HG02840 (cell line): ENCODE results near the gene IL18.
"Not testable (repeated sequence)": the region's sequence is repeated elsewhere in the genome, so short reads cannot be mapped to it uniquely, and the experiment has no call there.

Source experiments
- ATAC-seq: cut with Tn5 transposase; IDR thresholded peaks from one replicate; pipeline ENCODE4 v1.9.1; 2021; ENCODE audit warnings: mild to moderate bottlenecking, moderate library complexity, moderate number of reproducible peaks; ENCODE audit not compliant: unreplicated experiment, low FRiP score

Gene IL18

DNA sequence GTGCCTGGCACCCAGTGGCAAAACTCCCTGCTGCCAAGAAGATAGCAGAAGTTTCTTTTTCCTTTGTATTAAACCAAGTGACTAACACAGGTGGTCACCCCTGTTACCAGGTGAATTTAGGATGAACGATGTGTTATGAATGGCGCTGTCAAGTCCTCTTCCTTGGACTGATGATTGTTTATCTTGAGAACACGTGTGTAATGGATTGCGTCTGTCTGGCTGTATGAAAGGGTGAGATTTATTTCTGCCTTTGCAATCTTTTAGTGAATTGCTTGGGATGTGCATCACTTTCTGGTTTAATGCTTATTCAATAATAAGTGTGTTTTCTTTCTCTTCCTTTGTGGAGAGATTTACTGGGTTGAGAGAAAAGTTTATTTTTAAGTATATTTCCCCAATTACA is 40.8 kb downstream of the IL18 start:
- no peak for ATAC-seq

DNA sequence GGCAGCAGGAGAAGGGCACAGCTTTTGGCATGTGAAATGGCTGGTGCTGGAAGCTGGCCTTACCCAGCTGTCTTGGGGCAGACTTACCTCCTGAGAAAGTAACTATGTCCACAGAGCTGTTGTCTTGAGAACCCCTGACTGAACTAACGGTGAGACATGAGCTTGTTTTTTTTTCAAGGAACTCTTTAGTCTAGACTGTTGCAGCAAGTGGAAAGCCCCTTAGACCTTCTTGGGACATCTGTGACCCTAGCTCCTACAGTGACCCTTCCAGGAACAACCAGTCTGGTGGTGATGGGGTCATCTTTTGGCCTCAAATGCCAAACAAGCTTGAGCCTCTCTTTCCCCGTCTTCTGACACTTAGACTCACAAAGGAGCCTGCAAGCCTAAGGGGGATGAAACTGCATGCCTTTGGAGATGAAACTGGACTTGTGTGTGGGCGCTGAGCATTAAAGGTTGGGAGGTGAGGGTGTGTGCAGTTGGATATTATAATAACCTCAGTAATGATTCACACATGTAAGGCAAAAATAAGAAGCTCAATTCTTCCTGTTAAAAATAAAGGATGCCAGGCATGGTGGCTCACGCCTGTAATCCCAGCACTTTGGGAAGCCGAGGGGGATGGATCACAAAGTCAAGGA is 41.8 kb downstream of the IL18 start:
- ATAC-seq, result no peak

DNA sequence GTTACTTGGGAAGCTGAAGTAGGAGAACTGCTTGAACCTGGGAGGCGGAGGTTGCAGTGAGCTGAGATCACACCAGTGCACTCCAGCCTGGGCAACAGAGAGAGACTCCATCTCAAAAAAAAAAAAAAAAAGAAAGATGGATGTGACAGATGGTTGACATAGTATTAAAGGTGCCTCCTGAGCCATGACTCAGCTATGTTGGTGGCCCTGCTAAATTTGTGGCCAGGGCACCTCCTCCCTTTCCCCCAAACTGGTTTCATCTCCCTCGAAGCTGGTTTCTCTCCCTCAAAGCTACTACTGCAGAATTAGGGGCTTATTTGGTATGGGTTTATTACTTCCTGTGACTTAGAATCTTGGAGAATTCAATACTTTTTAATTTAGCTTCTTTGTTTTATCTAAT is 45.7 kb downstream of the IL18 start:
- no peak for ATAC-seq

DNA sequence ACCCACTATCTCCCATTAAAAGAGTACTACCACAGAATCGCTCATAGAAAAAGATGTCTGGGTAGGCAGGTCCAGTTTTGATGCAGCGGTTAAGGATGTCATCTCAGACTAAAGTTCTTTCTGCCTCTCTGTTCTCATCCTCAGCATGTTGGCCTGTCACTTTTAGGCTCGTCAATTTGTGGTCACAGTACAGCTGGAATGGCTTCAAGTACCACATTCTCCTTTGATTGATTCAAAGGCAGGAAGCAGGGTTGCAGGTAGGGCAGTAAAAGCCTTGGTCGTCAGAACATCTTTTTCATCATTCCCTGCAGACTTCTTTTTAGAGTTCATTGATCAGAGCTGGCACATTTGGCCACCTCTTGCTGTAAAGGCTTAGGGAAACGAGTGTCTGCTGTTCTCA is 48.5 kb downstream of the IL18 start:
- no peak for ATAC-seq

DNA sequence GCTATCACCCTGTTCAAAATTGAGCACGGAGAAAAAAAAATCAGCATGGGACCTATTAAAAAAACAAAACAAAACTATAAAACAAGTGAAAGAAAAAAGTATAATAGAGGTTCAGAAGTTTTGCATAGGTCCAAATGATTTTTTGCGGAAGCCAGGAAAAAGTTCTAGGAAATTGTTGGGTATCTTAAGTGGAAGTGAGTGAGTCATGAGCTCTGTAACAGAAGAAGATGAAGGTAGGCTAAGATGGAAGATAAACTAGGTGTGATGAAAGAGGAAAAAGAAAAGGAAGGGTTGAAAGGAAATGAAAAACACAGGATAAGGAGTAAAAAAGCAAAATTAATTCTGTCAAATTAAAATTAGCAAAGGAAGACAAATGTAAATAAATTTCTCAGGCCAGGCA is 49.4 kb downstream of the IL18 start:
- ATAC-seq, result no peak

DNA sequence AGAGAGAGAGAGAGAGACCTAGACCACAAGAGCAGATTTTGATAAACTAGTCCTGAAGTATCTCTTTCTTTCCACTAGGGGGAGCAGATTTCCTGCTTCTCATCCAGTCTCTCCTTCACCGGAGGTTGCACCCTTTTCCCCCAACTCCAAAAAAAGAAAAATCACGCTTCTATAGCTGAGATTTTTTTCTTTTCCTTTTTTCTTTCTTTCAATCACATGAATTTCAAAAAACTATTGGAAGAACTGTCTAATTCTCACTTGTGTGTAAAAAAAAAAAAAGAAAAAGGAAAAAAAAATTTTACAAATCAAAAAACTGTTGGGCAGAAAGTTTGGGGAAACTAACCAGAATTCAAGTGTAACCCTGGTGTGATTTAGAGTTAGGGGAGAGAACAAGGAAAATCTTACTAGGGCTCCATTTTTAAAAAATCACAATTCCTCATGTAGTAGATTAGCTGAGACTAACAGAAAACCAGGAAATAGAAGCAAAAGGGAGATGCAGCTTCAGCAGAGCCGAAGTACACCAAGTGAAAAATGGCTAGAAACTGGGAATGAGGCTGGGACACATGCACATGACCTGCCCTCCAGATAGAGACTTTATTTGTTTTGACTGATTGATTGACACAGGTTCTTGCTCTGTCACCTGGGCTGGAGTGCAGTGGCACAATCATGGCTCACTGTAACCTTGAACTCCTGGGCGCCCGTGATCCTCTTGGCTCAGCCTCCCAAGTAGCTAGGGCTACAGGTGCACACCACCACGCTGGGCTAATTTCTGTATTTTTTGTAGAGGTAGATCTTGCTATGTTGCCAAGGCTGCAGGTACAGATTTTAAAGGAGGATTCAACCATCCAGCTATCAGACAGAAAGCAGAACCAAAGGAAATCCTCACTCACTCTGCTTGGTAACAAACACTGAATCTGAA is 50.1 kb downstream of the IL18 start:
- ATAC-seq, result no peak

DNA sequence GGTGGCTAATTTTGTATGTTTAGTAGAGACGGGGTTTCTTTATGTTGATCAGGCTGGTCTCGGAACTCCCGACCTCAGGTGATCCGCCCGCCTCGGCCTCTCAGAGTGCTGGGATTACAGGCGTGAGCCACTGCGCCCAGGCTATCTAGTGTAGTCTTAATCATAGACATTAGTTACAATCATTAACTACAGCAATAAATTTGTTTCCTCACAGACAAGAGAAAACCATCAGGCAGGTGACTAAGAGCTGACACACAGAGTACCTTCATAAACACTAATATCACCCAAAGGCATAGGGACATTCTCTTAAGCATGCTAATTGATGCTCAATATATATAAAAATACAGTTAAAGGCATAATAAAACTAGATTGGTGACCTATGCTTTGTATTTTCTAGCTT is 57.8 kb downstream of the IL18 start:
- no peak for ATAC-seq

DNA sequence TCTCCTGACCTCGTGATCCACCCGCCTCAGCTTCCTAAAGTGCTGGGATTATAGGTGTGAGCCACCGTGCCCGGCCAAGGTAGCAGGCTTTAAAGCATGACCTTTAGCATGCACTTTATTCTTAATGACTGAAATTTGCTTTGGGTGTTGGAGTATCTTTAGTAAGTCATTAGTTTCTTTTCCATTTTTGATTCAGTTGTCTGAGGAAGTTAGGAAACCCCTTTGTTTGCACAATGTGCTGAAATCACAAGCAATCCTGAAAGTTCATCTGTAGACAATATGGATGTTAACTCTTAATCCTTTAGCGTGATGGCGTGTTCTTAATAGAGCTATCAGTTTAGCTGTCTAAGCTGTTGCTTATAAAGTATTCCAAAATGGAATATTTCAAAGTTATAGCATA is 60.4 kb downstream of the IL18 start:
- no peak for ATAC-seq

DNA sequence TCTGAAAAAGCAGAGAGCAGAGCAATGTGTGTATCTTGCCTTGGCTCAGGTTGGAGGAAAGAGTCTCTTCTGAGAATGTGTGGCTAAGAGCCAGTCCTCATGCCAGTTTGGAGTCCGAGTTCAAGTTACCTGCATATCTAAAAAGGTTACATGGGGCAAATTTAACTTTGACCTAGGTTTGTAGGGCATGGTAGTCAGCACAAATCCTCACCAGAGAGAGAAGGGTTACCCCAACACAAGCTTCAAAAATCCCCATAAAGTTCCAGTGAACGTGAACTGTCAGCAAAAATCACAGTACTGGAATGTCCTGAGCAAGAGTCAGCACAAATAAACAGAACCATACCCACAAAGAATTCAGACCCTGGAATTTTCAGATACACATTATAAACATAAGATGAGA is 63.4 kb downstream of the IL18 start:
- no peak for ATAC-seq

DNA sequence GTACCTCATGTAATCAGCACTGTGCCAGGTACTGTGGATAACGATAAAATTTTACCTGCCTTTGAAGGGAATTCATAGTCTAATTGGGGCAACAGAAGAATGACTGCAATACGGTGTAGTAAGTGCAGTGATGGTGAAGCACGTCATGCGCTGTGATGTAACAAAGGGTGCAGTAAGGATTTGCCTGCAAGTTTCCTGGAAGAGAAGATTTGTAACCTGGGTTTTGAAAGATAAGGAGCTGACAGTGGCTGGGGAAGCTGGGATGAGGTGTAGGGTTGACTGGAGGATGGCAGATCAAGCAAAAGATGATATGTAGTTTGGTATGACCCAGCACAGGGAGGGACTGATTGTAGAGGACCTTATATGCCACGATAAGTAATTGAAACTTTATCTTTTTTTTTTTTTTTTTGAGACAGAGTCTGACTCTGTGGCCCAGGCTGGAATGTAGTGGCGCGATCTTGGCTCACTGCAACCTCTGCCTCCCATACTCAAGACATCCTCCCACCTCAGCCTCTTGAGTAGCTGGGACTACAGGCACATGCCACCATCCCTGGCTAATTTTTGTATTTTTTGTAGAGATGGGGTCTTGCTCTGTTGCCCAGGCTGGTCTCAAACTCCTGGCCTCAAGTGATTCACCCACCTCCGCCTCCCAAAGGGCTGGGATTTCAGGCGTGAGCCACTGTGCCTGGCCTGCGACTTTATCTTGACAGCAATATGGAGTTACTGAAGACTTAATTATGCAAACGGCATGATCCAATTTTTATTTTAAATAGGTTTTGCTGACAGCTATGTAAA is 66.0 kb downstream of the IL18 start:
- ATAC-seq, result no peak

DNA sequence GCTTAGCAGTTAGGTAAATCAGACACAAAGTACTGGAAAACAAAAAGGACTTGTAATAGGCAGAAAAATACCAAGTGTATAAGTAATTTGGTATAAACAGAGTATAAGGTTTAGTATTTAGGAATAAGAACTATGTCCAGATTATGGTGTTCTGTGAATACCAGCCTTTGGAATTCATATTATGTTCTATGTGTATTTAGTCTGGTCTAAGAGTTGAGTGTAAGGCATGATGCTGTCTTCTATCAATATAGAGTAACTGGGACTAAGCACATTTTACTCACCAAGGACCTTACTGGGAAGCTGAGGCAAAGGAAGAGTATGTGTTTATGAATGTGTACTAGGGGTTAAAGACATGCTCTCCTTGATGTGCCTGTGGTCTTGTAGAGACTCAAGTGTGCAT is 67.7 kb downstream of the IL18 start:
- ATAC-seq, result no peak

DNA sequence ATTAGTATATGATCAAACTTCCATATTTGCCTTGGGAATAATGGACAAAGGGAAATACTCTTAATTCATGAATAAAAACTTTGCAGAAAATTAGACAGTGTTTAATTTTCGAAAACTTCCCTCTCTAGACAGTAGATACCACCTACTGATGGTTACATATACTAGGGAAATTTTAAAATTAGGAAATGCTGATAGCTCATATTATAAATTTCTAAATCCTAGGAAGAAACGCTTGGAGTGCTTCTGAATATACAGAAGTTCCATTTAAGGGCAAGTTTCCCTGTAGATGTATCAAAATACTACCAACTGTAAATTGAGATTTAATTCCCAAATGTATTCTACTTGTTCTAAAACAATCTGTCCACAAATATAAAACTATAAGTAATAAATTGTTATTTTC is 68.6 kb downstream of the IL18 start:
- ATAC-seq, result not testable (repeated sequence)
